Psoas muscle (tissue), 8 donors: ENCODE results near the gene ANKDD1A. TPM values are rescaled to one million over a fixed set of nuclear protein-coding genes. Genes with fewer than 3 reads are reported as not detected.

Experiments
- ATAC-seq, 4 donors: fragments of 200-7000 bp; cut with Tn5 transposase; one replicate each; pipeline ENCODE4 v1.9.1; 2020; ENCODE audit warnings: moderate library complexity in 3 of 4, mild to moderate bottlenecking in 2 of 4
- DNase-seq, 2 donors: peaks; one replicate each; pipeline ENCODE4 v3.0.0-alpha.2; 2020
- H3K27ac ChIP-seq: fragments of 200-600 bp; one replicate; pipeline ENCODE4 v1.8.0; 2022
- H3K27me3 ChIP-seq, 3 donors: fragments of 200-600 bp in 1 of 3; one replicate each; pipeline versions ENCODE4 v1.6.1 to v1.8.0; 2013 to 2022; ENCODE audit warnings: low read length in 2 of 3, mild to moderate bottlenecking in 2 of 3, moderate library complexity in 1 of 3; ENCODE audit not compliant: insufficient read depth in 3 of 3
- H3K36me3 ChIP-seq, 2 donors: fragments of 200-600 bp in 1 of 2; one replicate each; pipeline versions ENCODE4 v1.6.1 to v1.8.0; 2013 to 2022; ENCODE audit warnings: low read depth in 1 of 2, mild to moderate bottlenecking in 1 of 2, moderate library complexity in 1 of 2; ENCODE audit not compliant: insufficient read depth in 1 of 2
- H3K4me1 ChIP-seq: fragments of 200-600 bp; one replicate; pipeline ENCODE4 v1.8.0; 2022
- H3K4me3 ChIP-seq: fragments of 200-600 bp; one replicate; pipeline ENCODE4 v1.8.0; 2022; ENCODE audit warnings: mild to moderate bottlenecking
- H3K9me3 ChIP-seq: fragments of 200-600 bp; one replicate; pipeline ENCODE4 v1.8.0; 2022
- CTCF ChIP-seq: fragments of 200-600 bp; IDR thresholded peaks from one replicate; pipeline ENCODE4 v1.8.0; 2022; ENCODE audit warnings: antibody characterized with exemption
- WGBS, 3 donors: extraction: QIAGEN DNeasy Blood & Tissue Kit; methylation state at CpG; one replicate each; pipeline versions ENCODE4 v1.1.6 to v1.1.7; 2013; 5-methylcytosine and 5-hydroxymethylcytosine counted together
- intact Hi-C, 2 donors: fragments of 100-400 bp; cut with DNase I; formaldehyde crosslinking; loops; one replicate each; pipeline versions ENCODE4 v1.11.0 to v1.14.2; 2022
- polyA plus RNA-seq, 3 donors: library from polyadenylated mRNA; stranded (reverse); fragments of 200-250 nt; gene quantifications; one replicate each; pipeline ENCODE4 v1.2.3, GENCODE V29; 2013
- total RNA-seq, 4 donors: library from RNA; stranded (reverse); fragmentation: NEBNext Ultra II Directional in 2 of 4; extraction: Animal tissue kit (Norgen Biotek cat#: 25700) in 2 of 4; gene quantifications; one replicate each; pipeline versions ENCODE4 v1.2.1 to v1.2.4, GENCODE V29; 2021 to 2023
- donor health status: healthy with polysubstance abuse.
- donor health status: DM: no; HTN: no; CAD: no; lungs with moderate emphysema.
- donor health status: Bipolar disorder and iron deficiency.
- donor health status: healthy.
- donor health status: DM: yes; HTN: yes; CAD: no.
- donor health status: DM: no; HTN: no; CAD: no.
- donor health status: DM: no; HTN: no; CAD: no.
- donor health status: DM: yes; HTN: yes; CAD: no.

ANKDD1A gene
- total and polyA plus RNA-seq, 7 donors = 0.18 to 1.2 (median 0.46) TPM

DNA sequence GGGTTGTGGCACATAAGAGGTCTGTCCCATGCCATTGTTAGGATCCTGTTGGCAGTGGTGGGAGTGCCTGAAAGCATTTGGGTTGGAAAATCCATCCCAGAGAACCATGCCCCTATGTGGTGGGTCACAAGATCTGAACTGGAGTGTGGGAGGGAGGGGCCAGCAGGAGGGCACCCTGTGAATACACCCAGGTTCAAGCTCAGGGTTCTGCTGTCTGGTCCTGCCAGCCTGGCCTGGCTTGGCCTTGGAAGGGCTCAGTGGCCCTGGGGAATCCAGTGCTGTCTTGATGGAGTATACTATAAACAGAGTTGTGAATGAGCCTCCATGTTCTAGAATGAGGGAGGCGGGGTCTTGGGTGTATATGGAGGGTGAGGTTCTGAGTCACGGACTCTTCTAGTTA is 11.8 kb downstream of the ANKDD1A start:
- TF ChIP-seq CTCF = no peak
- intact Hi-C loops = no loop called here

DNA sequence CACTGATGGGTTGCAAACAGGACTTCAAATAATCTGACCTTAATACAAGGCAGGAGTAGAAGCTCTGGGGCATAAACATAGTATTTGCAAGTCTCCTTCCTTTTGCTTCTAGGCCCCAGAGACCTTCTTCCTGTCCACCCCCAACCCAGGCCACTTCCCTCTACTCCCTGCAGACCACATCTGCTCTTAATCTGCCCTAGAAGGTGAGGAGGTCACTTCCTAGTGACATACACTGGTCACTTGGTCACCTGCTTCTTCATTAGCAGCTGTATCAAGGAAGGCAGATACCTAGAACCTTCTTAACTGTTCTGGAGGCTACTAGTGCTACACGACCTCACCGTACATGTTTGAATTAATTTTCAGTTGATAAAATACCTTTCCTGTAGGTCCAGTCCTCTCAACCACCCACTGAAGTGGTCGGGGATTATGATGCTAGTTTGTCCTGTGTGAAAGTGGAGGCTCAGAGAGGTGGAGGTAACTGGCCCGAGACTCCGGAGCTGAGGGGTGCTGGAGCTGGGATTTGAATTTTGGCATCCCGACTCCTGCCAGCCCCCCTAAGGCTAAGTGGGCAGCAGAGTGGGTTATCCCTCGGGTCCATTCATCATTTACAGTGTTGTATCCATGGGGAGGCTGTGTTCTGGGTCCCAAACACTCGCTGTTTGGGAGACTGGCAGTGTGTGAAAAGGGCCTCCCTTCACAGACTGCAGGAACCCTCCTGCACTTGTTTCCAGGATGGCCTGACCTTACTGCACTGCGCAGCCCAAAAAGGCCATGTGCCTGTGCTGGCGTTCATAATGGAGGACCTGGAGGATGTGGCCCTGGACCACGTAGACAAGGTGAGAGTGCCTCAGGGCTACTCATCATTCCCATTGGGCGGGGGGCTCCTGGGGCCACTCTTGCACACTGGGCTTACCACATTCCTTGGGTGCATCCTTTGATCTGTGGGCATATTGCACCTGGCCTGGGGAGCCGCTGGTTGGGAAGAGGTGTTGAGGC is 13.9 kb downstream of the ANKDD1A start:
- WGBS, 3 donors = 88 to 91% (median 90%) methylated on average over 13 of the region's 13 CpGs
- TF ChIP-seq CTCF = no peak
- H3K27ac ChIP-seq = no peak overlapping the region
- no peak overlapping the region for H3K4me3 ChIP-seq
- DNase-seq (no peak), ATAC-seq (no peak)
- H3K9me3 ChIP-seq = no peaks in the 10 kb centered on the region
- intact Hi-C loops = no loop called here
- no peaks in the 10 kb centered on the region for H3K36me3 ChIP-seq
- no peaks in the 10 kb centered on the region for H3K4me1 ChIP-seq
- no peaks in the 10 kb centered on the region for H3K27me3 ChIP-seq

More for the DNA sequence above, 11.8 kb downstream of the ANKDD1A start:
- Histone ChIP-seq H3K9me3 (no peaks in the 10 kb centered on the region), H3K27ac (no peak overlapping the region), H3K27me3 (no peaks in the 10 kb centered on the region), H3K4me3 (no peak overlapping the region), H3K36me3 (no peaks in the 10 kb centered on the region), H3K4me1 (no peaks in the 10 kb centered on the region)
- ATAC-seq (no peak), DNase-seq (no peak)
- 95 to 100% (median 100%) methylated on average over 2 of the region's 2 CpGs for WGBS, 3 donors

DNA sequence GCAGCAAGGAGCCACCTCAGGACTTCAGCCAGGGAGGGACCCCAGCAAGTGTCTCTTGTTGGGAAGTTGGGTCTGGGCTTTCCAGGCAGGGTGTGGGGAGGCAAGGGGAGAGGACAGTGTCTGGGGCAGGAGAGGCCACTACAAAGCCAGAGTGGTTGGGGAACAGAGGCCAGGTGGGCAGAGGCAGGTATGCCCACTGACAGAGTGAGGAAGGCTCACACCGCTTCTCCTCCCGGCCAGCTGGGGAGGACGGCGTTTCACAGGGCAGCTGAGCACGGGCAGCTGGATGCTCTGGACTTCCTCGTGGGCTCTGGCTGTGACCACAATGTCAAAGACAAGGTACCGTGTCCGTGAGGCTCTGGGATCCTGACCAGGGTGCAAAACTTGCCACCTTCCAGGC is 15.0 kb downstream of the ANKDD1A start:
- DNase-seq (no peak), ATAC-seq (no peak)
- Histone ChIP-seq H3K4me1 (no peaks in the 10 kb centered on the region), H3K4me3 (no peak overlapping the region), H3K27ac (no peak overlapping the region), H3K27me3 (no peaks in the 10 kb centered on the region), H3K36me3 (no peaks in the 10 kb centered on the region), H3K9me3 (no peaks in the 10 kb centered on the region)
- intact Hi-C loops = no loop called here
- WGBS, 3 donors = 82 to 86% (median 86%) methylated on average over 8 of the region's 8 CpGs
- no peak for TF ChIP-seq CTCF

GRCh38 chr15:64928626-64929220 is 17.0 kb downstream of the ANKDD1A start:
- DNase-seq (no peak), ATAC-seq (no peak)
- intact Hi-C loops = no loop called here

More at GRCh38 chr15:64928626-64929220, 17.0 kb downstream of the ANKDD1A start:
- WGBS, 3 donors = 60 to 77% (median 66%) methylated on average over 10 of the region's 10 CpGs
- no peaks in the 10 kb centered on the region for H3K27me3 ChIP-seq
- H3K4me3 ChIP-seq = no peak overlapping the region
- H3K36me3 ChIP-seq = no peaks in the 10 kb centered on the region
- no peak overlapping the region for H3K27ac ChIP-seq
- TF ChIP-seq CTCF = no peak
- H3K4me1 ChIP-seq = no peaks in the 10 kb centered on the region
- no peaks in the 10 kb centered on the region for H3K9me3 ChIP-seq
